Stimulated activated CD4-positive, alpha-beta T cell treated with anti-CD3 and anti-CD28 coated beads, Interleukin-4, amount 100 ng/mL, for 1 hour (primary cell): ENCODE data around the gene TAS2R38.
"Not testable (repeated sequence)": the region's sequence is repeated elsewhere in the genome, so short reads cannot be mapped to it uniquely, and the experiment has no call there.

Source experiments
- DNase-seq: peaks from one replicate; pipeline ENCODE4 v3.0.0-alpha.2; 2020

The TAS2R38 gene

DNA sequence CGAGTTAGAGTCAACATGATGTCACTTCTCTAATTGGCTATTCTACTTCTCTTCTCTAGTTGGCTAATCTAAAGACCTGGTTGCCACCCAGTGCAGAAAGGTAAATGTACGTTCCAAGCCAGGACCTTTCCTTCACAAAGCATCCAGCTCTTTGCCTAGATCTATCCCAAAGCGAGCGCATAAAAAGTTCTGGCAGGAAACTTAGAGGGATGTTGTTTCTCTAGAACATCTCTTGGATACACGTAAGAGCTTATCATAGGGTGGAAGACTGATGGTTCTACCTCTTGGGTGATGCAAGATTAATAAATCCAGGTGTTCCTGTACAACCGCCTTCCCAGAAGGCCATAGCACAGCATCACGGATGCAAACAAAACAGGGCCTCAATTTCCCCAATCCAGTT, at the start of gene TAS2R38:
Gene TAS2R38 (minus strand): TSS at position 101 of the 400 bp plus-strand sequence. CDS start 84 bp downstream, at position 17.
- DNase-seq, result no peak

DNA sequence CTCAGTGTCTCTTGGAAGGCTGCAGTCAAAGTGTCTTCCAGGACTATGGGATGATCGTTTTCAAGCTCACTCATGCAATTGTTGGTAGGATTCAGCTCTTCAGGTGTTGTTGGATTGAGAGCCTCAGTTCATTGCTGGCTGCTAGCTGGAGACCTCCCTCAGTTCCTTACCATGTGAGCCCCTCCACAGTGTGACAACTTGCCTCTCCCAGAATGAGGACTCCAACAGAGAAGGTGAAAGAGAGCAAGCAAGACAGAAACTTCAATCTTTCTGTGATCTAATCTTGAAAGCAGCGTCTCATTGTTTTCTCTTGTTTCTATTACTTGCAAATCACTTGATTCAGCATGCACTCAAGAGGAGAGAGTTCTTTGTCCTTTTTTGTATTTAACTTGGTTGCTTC, 44.6 kb upstream of the TAS2R38 start:
- no peak for DNase-seq

DNA sequence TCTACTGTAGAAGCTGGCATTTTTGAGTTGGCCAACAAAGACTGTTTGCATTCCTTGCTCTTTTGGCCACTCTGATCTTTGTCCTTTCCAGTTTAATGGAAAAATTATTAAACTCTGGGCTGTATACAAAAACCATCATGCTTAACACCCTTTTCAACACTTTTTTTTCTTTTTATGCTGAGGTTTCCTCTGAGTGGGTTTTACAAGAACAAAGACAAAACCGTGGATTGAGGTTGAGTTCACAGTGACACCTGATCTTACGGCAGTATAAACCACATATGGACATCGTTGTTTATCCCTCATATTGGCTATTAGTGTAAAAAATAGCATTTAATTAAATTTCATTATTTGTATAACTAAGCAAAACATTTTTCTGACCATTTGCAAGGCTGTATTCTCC, 43.9 kb upstream of the TAS2R38 start:
- no peak for DNase-seq

DNA sequence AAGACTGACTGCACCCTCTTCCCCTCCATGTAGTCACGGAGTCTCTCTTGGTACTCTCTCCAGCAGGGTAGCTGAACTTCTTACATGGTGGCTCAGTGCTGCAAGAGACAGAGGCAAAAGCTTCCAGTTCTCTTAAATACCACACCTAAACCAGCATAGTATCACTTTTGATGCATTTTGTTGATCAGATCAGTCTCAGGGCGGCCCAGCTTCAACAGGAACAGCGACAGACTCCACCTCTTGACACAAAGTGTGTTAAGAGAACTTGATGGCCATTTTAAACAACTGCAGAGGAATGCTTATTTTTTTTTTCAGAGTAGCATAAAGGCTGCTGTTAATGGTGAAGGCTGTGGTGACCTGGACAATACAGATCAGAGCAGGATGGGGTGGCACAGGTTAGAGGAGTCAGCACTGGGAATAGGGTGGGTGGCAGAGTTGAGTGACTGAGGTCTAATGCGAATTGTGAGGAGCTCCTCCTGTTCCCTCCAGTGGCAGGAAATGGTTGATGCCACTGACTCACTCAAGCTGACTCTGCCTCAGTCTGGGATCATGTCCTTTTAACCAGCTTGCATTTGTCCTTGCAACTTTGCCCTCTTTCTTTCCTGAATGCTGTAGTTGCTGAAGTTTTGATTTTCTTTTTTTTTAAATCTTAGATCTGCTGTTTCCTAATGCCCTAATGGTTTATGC, 39.4 kb upstream of the TAS2R38 start:
- no peak for DNase-seq

DNA sequence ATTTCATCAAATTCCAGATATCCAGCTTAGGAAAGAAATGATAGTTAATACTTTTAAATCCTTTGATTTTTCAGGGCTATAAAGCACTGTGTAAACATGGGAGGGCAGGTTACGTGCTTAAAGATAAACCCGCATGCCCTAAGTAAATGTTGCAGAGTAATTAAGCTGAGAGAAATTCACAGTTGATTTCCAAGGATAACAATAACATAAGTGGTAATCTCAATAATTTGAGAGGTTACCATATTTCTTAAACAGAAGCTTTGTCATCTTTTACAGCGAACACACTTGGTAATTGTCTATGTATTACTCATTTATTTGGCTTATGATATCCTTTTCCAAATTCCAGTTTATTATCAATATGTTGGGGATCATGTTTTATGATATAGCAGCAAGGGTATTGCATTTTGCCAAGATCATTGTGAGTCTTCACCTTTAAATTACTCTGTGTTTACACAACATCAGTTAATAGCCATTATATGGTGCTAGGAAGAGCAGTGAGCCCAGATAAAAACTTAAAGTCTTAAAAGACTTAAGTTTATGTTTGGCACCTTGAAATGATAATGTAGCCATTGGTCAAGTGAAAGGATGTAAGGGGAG, 37.5 kb upstream of the TAS2R38 start:
- no peak for DNase-seq

DNA sequence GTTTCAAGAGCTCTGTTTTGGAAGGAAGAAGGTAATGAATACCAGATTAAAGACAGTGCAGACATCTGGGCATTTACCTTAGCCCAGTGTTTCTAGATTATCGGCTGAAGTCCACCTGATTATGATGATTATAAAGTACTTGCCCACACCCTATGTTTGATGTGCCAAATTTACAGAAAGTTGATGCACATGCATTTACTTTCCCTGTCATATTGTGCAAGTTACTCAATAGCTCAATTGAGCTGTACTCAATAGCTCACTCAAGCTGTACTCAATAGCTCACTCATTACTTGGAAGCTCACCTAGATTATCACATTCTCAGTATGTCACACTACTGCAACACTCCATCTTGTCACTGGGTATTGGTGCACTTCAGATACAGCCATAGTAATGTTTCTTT, 35.6 kb upstream of the TAS2R38 start:
- no peak for DNase-seq

DNA sequence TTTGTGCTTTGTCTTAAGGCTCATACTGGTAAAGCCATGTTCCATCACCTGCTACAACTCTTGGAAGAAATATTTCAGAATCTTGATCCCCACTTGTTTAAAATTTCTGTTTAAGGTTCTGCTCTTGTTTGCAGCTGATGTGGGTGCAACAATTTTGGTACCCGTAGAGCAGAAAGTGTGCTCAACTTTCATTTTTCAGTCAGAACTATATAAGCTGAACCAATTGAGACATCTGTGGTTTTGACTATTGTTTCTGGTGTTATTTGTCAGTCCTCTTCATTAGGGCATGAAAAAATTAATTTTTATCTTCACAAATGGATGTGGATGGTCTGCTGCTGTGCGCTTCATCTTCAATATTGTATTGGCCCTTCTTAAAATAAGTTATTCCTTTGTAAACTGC, 33.0 kb upstream of the TAS2R38 start:
- DNase-seq, result no peak

DNA sequence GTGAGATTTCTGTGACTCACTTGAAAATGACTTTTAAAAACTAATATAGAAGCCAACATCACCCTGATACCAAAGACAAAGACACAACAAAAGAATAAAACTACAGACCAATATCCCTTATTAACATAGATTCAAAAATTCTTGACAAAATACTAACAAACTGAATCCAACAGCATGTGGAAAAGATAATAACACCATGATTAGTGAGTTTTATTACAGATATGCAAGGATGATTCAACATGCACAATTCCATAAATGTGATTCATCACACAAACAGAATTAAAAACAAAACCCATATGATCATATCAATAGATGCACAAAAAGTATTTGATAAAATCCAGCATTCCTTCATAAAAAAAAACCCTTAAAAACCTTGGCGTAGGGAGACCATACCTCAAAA, 28.6 kb upstream of the TAS2R38 start:
- no peak for DNase-seq

DNA sequence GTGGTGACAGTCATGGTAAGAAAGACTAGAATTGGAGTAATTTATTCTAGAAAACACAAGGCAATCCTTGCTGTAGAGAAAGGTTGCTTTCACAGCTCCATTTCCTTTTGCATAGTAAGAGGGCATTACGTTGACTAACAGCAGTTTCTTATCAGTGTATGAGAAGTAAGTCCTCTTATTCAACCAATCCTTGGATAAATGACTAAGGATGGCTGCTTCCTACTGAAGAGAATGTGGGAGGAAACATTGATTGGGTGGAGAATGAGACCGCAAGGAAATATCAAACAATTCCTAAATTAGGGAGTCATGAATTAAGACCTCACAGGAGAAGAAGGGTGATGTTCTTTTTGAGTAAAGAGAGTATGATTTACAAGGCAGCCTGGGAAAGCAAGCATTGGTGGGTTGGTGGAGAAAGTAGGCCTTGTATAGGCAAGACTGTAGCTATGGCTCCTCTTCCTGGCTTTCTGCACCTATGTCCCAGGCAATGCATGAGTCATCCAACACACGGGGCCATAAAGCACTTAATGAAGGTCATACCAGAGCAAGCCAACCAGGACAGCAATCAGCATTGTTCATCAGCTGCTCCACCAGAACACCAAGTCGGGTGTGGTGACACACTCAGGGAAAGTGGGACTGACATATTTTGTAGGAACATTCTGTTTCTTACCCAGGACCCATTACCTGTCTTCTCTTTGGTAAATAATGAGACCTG, 27.7 kb upstream of the TAS2R38 start:
- DNase-seq, result no peak

DNA sequence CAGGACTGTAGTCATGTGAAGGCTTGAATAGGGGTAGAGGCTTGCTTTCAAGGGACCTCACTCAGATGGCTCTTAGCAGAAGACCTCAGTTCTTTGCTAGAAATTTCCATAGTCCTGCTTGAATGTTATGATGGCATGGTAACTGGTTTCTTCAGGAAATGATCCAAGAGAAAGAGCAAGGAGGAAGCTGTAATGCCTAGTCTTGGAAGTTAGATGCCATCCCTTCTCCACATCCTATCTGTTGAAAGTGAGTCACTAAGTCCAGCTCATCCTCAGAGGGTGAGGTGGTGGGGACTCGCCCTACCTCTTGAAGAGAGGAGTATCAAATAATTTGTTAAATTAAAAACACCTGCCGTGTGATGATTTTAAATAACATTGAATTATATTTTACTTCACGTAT, 26.7 kb upstream of the TAS2R38 start:
- no peak for DNase-seq

DNA sequence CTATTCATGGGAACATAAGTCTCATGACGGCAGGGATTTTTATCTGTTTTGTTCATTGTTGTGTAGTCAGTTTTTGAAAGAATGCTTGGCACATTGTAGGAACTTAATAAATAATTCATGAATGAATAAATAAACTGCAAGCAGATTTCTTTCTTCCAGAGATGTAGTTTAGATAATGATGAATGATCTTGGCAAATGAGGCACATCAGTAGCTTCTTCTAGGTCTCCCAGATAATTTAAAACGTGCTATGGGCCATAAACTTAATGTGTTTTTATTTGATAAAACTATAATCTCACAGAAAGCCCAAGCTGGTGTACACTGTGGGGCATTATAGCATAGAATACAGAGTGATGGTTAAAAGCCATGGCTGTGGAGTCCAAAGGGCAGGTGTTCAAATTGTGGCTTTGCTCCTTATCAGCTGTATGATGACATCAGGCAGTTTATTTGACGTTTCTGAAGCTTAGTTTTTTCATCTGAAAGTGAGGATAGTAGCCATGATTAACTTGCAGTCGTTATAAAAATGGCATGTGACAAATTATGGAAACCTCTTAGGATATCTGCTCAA, 25.6 kb upstream of the TAS2R38 start:
- no peak for DNase-seq

DNA sequence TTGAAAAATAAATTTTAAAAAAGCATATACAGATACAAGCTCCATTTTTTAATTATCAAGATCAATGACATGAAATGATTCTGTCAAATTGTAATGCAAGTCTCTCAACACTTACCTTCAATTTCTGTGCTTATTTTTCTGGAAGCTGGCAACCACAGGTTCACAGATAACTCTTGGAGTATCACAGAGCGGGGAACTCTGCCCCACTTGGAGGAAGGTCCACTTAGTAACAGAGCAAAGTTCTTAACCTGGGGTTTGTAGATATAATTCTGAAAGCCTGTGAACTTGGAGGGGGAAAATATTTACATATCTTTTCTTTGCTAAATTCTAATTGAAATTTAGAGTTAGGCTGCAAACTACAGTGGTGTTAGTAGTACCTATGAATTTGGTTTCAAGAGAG, 19.8 kb upstream of the TAS2R38 start:
- no peak for DNase-seq

DNA sequence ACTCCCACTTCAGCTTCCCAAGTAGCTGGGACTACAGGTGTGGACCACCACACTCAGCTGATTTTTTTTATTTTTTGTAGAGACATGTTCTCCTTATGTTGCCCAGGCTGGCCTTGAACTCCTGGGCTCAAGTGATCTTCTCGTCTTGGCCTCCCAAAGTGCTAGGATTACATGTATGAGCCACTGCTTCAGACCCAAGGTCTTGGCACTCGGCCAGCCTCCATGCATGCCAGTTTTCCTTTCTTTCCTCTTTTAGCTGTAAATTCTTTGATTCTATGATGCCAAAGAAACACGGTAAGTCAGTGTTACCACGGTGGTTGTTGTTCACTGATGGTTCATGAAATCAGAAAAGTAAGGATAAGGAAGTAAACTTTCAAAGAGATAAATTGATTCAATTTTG, 19.1 kb upstream of the TAS2R38 start:
- DNase-seq, result no peak

DNA sequence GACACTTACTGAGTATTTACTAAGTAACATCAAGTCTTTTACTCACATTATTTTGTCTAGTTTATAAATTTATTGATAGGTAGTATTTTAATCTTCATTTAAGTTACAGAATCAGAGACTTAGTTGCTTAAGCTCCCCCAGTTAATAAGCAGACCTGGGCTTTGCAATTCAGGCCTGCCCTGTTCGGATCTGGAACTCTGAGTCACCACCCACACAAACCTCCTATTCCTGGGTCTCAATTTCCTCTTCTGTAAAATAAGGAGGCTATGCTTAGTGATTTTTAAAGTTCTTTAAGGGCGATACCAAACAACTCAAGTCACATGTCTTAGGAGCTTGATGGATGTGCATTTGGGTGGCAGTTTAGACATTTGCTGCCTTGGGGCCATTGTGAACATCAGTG, 18.6 kb upstream of the TAS2R38 start:
- no peak for DNase-seq

DNA sequence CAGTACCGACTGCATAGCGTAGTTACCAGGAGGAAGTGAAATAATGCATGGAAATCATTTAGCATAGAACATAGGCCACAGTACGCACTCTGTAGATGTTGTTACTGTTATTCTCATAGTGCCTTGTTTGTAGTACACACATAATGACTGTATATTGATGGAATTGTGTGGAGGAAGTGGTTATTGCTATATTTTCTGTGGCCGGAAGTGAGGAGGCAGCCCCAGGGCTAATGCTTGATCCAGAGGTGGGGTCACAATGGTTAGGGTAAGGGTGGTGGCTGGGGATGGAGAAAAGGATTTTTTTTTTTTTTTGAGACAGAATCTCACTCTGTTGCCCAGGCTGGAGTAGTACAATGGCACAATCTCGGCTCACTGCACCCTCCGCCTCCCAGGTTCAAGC, 17.6 kb upstream of the TAS2R38 start:
- no peak for DNase-seq

DNA sequence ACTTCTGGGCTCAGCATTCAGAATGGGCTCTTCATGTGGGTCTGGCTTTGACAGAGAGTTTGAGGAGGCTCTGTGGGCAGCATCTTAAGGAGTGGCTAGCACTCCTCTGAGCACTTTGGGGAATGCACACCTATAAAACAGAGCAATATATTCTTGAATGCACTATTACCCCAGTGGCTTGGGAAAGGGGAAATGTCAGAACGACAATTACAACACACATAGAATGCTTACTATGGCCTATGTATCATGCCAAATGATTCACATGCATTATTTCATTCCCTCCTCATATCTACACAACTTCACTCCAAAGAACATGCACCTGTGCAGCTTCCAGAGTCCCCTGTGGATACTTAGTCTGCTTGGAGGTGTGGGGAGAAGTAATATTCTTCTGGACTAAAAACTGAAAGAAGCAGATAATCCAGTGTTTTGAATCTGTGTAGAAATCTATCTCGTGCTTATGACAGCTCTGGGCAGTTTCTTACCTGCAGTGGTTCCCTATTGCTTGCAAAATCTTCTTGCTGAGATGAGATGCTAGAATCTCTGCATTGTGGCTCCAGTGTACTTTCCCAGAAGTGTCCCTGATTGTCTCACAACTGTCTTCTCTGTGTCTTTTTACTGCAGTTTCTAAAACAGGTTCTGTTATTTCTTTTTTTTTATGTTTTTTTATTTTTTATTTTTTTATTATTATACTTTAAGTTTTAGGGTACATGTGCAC, 16.6 kb upstream of the TAS2R38 start:
- no peak for DNase-seq

DNA sequence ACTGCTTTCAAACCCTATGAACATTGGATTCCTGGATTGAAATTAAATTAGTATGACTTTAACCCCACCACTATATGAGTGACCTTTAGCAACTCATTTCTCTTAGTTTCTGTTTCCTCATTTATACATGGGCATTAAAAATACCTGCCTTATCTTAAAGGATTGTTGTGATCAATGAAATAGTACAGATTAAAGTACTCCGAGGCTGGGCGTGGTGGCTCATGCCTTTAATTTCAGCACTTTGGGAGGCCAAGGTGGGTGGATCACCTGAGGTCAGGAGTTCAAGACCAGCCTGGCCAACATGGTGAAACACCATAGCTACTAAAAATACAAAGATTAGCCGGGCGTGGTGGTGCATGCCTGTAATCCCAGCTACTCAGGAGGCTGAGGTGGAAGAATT, 14.2 kb upstream of the TAS2R38 start:
- DNase-seq, result not testable (repeated sequence)

DNA sequence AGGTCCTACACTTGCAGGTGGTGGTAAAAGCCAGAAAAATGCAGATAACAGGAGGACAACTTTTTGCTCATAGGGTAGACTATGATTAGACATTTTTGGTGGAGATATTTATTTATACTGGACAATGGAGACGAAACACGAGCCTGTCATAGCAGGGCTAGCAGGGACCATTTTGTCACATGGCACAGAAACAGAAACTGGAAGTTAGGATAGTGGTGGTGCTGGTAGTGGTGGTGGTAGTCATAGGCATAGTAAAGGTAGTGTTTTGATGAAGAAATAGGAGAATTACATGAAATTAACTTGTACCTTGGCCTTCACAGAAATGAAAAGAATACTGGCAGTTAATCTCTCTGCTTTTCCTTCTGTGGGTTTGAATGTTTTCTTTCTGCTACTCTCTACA, 13.3 kb upstream of the TAS2R38 start:
- DNase-seq, result no peak

DNA sequence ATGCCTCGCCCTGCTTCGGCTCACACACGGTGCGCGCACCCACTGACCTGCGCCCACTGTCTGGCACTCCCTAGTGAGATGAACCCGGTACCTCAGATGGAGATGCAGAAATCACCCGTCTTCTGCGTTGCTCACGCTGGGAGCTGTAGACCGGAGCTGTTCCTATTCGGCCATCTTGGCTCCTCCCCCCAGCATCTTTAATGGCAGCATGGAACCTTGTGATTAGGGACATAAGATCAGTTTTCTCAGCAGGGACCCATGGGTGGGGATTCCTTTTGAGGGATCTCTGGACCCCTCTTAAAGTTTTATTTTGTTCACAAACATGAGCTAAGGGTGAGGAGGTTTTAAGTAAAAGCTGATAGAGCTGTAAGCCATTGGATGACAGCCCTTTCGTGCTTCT, 12.4 kb upstream of the TAS2R38 start:
- not testable (repeated sequence) for DNase-seq

DNA sequence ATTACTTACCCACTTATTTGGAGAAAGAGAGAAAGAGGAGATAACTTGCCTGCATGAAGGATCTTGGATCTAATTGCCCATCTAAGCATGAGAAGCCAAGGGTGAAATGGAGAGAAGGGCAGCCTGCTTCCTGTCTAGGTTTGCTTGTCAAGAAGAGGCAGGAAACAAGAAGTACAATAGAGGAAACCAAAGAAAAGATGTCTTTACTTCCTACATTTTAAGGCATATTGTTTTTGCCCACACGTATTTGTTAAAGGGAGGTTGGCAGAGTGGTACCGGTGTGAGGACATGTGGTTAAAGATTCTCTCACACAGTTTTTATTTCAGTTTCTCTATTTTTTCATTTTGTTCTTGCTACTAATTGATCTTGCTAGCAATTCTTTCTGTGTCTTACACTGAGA, 6.0 kb upstream of the TAS2R38 start:
- DNase-seq, result no peak

DNA sequence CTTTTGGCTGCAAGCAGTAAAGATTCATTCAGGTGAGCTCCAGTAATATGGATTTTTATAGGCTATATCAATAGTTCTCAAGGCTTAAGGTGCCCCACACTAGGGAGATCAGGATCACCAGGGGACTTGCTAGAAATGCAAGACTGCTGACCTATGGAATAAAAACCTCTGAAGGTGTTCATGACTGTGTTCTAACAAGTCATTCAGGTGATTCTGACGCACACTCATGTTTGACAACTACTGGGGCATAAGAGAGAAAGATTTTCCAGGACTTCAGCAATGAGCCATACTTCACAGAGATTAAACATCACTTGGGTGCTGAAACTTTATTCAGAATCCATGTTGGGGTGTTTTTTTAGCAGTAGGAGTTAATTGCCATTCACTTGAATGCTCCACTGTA, 4.8 kb upstream of the TAS2R38 start:
- DNase-seq, result no peak

DNA sequence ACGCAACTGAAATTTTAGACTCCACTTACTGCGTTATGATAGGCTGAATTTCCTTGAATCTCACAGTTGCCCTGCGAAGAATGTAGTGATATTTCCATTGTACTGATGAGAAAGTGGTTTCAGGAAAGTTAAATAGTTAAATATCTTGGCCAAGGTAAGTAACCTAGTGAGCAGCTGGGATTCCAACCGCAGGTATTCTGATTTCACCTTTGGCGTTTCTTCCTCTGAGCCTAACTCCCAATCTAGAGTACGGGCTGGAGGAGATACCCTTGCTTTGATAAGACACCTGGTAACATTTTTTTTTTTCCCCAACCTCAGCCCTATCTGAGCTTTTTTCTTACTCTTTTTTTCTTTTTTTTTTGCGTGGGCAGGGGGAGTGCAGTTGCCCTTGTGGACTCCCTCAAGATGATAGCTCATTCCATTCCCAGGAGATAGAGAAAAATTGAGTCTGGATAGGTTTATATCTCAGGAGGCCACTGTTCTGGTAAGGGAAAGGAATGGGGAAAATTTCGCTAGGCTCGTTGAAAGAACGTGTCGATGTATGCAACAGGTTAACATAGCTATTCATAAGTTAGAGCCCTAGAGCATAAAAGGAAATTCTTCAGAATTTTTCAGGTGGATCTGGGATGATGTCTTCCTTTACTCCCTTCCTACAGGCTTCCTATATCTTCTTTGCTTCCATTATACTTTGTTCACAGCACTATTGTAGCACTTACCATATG, 3.1 kb upstream of the TAS2R38 start:
- DNase-seq, result no peak
